Kidney (tissue), 14 donors: ENCODE data around the gene UROS. TPM values are rescaled to one million over a fixed set of nuclear protein-coding genes. Genes with fewer than 3 reads are reported as not detected.

Experiments used
- DNase-seq, 5 donors: peaks; one replicate each; pipeline ENCODE4 v3.0.0-alpha.2; 2013 to 2020
- FAIRE-seq: peaks from 2 replicates; lab custom pipeline; 2012; peaks lifted over from hg19 to GRCh38; lab: Jason Lieb, UNC
- H3K27ac ChIP-seq, 2 donors: one replicate each; pipeline ENCODE4 v1.7.0; 2013; ENCODE audit warnings: low read depth in 2 of 2, low read length in 2 of 2, inconsistent platforms in 1 of 2
- H3K27me3 ChIP-seq: one replicate; pipeline ENCODE4 v1.7.1; 2013; ENCODE audit warnings: low read length, inconsistent platforms; ENCODE audit not compliant: control insufficient read depth, insufficient read depth
- H3K36me3 ChIP-seq, 3 donors: one replicate each; pipeline versions ENCODE4 v1.7.0 to v1.7.1; 2013; ENCODE audit warnings: low read length in 3 of 3, control low read depth in 1 of 3, inconsistent platforms in 1 of 3; ENCODE audit not compliant: insufficient read depth in 3 of 3, control insufficient read depth in 2 of 3
- H3K4me1 ChIP-seq, 3 donors: one replicate each; pipeline versions ENCODE4 v1.7.0 to v1.7.1; 2013; ENCODE audit warnings: low read length in 3 of 3, inconsistent platforms in 1 of 3, low read depth in 1 of 3; ENCODE audit not compliant: control insufficient read depth in 2 of 3, insufficient read depth in 2 of 3
- H3K4me3 ChIP-seq, 3 donors: one replicate each; pipeline versions ENCODE4 v1.7.0 to v1.8.1; 2013; ENCODE audit warnings: low read length in 3 of 3, control low read depth in 1 of 3, inconsistent platforms in 1 of 3
- H3K9ac ChIP-seq, 3 donors: one replicate each; pipeline versions ENCODE4 v1.7.0 to v1.7.1; 2013; ENCODE audit warnings: low read length in 3 of 3, control low read depth in 1 of 3, inconsistent platforms in 1 of 3
- H3K9me3 ChIP-seq, 3 donors: one replicate each; pipeline versions ENCODE4 v1.7.0 to v1.7.1; 2013; ENCODE audit warnings: low read length in 3 of 3, control low read depth in 1 of 3, inconsistent platforms in 1 of 3; ENCODE audit not compliant: control insufficient read depth in 2 of 3, insufficient read depth in 1 of 3
- intact Hi-C: fragments of 100-400 bp; cut with DNase I; formaldehyde crosslinking; loops from one replicate; pipeline ENCODE4 v1.11.1; 2022
- polyA plus RNA-seq: library from polyadenylated mRNA; stranded (reverse); fragments of 350-450 nt; fragmentation: Illumina TruSeq; extraction: RNeasy Lipid Tissue Mini Kit (QIAGEN cat#74804); gene quantifications from one replicate; pipeline ENCODE4 v1.2.3, GENCODE V29; 2014; ENCODE audit warnings: low read depth, low replicate concordance; ENCODE audit not compliant: insufficient read depth
- total RNA-seq: library from RNA; stranded (reverse); fragmentation: NEBNext Ultra II Directional; extraction: Animal tissue kit (Norgen Biotek cat#: 25700); gene quantifications from one replicate; pipeline ENCODE4 v1.2.1, GENCODE V29; 2021
- TF ChIP-seq, protein P1 (sequence below): IDR thresholded peaks from 3 replicates; pipeline ENCODE4 v1.5.1; 2012; ENCODE audit warnings: mild to moderate bottlenecking, moderate library complexity, borderline replicate concordance; ENCODE audit not compliant: insufficient read depth; ENCODE audit errors: extremely low read depth
- donor health status: control.
- donor health status: control.
- donor health status: control.
- donor health status: control.
- donor health status: control.
- donor health status: DM: yes; HTN: yes; CAD: no.
- donor health status: Normal renal cell carcinoma (clear cell type).

UROS gene
- total and polyA plus RNA-seq, 2 donors from 2014 or later: 42.1 to 81.7 TPM

DNA sequence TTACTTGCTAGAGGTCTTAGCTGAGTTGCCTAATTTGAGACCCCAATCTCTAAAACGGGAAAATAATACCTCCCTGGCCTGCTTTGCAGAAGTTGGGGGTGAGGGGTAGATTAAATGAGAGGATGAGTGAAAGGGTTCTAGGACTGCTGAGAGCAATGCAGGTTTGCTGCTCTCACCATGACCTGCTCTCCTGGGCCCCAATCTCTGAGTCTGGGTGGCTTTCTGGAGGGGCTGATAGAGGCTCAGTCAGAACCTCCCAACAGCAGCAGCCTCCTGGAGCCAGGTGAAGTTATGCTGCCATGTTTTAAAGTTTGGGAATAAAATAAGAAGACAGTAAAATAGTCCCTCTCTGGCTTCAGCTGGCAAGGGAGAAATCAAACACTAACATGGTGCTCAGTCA is 7.3 kb downstream of the UROS start:
- H3K4me3 ChIP-seq: no peak overlapping the region
- no peak overlapping the region for H3K9ac ChIP-seq
- no peaks in the 10 kb centered on the region for H3K9me3 ChIP-seq
- H3K27me3 ChIP-seq: no peaks in the 10 kb centered on the region
- no peaks in the 10 kb centered on the region for H3K4me1 ChIP-seq
- DNase-seq (no peak), FAIRE-seq (no peak)
- peaks cover 7 to 27% (median 16%) of the 10 kb centered on the region in 3 donors for H3K36me3 ChIP-seq
- no peak overlapping the region for H3K27ac ChIP-seq
- intact Hi-C loops: no loop called here
- TF ChIP-seq, protein P1, sequence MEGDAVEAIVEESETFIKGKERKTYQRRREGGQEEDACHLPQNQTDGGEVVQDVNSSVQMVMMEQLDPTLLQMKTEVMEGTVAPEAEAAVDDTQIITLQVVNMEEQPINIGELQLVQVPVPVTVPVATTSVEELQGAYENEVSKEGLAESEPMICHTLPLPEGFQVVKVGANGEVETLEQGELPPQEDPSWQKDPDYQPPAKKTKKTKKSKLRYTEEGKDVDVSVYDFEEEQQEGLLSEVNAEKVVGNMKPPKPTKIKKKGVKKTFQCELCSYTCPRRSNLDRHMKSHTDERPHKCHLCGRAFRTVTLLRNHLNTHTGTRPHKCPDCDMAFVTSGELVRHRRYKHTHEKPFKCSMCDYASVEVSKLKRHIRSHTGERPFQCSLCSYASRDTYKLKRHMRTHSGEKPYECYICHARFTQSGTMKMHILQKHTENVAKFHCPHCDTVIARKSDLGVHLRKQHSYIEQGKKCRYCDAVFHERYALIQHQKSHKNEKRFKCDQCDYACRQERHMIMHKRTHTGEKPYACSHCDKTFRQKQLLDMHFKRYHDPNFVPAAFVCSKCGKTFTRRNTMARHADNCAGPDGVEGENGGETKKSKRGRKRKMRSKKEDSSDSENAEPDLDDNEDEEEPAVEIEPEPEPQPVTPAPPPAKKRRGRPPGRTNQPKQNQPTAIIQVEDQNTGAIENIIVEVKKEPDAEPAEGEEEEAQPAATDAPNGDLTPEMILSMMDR: no peak

GRCh38 chr10:125812128-125812750 is 10.8 kb downstream of the UROS start:
- no peak overlapping the region for H3K9ac ChIP-seq
- TF ChIP-seq, protein P1: no peak
- FAIRE-seq: peak; percentile 17
- DNase-seq: peak in 2 of 5 donors; percentile 5 to 49
- intact Hi-C loops: no loop called here
- peaks cover 11 to 51% (median 17%) of the 10 kb centered on the region in 3 donors for H3K36me3 ChIP-seq
- H3K27me3 ChIP-seq: no peaks in the 10 kb centered on the region
- no peak overlapping the region for H3K27ac ChIP-seq
- no peak overlapping the region for H3K4me3 ChIP-seq
- no peaks in the 10 kb centered on the region for H3K4me1 ChIP-seq
- no peaks in the 10 kb centered on the region for H3K9me3 ChIP-seq

- H3K9me3 ChIP-seq: no peaks in the 10 kb centered on the region
- intact Hi-C loops: no loop called here
- H3K27ac ChIP-seq: no peak overlapping the region
- no peaks in the 10 kb centered on the region for H3K4me1 ChIP-seq
- no peak overlapping the region for H3K9ac ChIP-seq
- TF ChIP-seq, protein P1: no peak
- H3K36me3 ChIP-seq: peaks cover 11 to 57% (median 27%) of the 10 kb centered on the region in 3 donors
- DNase-seq (no peak), FAIRE-seq (no peak)
- no peak overlapping the region for H3K4me3 ChIP-seq
- no peaks in the 10 kb centered on the region for H3K27me3 ChIP-seq
Measured at GRCh38 chr10:125811251-125811650, 11.8 kb downstream of the UROS start.
